ENCODE measurements around the gene PLPPR3.

PLPPR3 gene

GRCh38 chr19:799076-799881 is 22.5 kb downstream of the PLPPR3 start:
- TF ChIP-seq CTCF (IDR thresholded peaks at IDR 0.05; ENCODE audit: insufficient read depth, missing control alignments), result peak; percentile 0
- FAIRE-seq (no peak), DNase-seq (ENCODE audit: insufficient read length, low spot score) (peak; percentile 17)

- TF ChIP-seq CTCF (IDR thresholded peaks at IDR 0.05; ENCODE audit: insufficient read depth, missing control alignments), result no peak
- DNase-seq (ENCODE audit: insufficient read length, low spot score), result no peak
- no peak for FAIRE-seq
Observed at GRCh38 chr19:798415-799075, 23.2 kb downstream of the PLPPR3 start.

DNA sequence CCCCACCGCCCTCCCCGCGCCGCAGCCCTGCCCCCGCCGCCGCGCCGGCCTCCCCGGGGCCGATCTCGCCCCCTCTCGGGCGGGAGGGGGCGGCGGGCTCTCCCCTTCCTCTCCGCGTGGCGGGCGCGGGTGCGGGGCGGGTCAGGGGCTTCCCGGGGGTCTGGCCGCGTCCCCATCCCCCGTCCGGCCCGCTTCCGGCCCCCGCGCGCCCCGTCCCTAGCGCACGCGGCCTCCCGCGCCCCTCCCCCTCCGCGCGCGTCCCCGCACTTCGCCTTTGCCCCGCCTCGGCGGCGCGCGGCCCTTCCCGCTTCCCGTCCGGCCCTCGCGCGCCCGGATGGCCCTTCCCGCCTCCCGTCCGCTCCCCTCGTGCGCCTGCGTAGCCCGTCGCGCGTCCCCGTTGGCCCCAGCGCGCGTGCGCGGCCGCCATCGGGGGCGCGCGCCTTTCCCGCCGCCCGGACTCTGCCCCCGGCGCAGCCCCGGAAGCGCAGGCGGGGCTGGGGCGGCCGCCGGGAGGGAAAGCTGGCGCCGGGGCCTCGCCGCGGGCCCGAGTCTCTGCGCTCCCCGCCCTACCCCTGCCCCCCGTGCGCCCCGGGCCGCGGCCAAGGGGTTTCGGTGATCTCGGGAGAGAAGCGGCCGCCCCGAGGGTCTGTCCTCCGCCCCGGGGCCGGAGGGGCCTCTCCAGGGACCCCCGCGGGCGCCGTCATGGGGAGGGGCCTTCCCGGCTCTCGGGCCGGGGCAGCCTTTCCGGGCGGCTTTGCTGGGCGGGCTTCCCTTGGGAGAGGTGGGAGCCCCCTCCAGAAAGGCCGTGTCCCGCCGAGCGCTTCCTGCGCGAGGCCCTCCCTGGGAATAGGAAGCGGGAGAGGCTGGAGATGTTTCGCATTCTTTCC is 24.0 kb downstream of the PLPPR3 start:
- TF ChIP-seq CTCF (IDR thresholded peaks at IDR 0.05; ENCODE audit: insufficient read depth, missing control alignments), result no peak
- peak; percentile 95 for DNase-seq (ENCODE audit: insufficient read length, low spot score)
- no peak for FAIRE-seq

GRCh38 chr19:796692-797527 is 24.8 kb downstream of the PLPPR3 start, which contains the start of gene PTBP1:
Gene PTBP1, plus strand, starts transcription at chr19:797452. Its CDS starts 46 bp downstream, at chr19:797498.
- TF ChIP-seq CTCF (IDR thresholded peaks at IDR 0.05; ENCODE audit: insufficient read depth, missing control alignments), result no peak
- FAIRE-seq (peak; percentile 60), DNase-seq (ENCODE audit: insufficient read length, low spot score) (peak; percentile 95)

- no peak for TF ChIP-seq CTCF (IDR thresholded peaks at IDR 0.05; ENCODE audit: insufficient read depth, missing control alignments)
- FAIRE-seq (no peak), DNase-seq (ENCODE audit: insufficient read length, low spot score) (no peak)
Observed at GRCh38 chr19:795691-796581, 25.8 kb downstream of the PLPPR3 start.

Measured in D721Med (cell line).